SK-N-SH treated with all-trans-retinoic acid at 6 μM for 48 hours (cell line): ENCODE results near the gene TMEM237.

Experiments
- BACH2 ChIP-seq: fragments of 250-450 bp; sonication (Bioruptor Pico); IDR thresholded peaks from 2 replicates; pipeline ENCODE4 v1.9.0; 2021; ENCODE audit warnings: mild to moderate bottlenecking, borderline replicate concordance
- ESRRG ChIP-seq: fragments of 250-450 bp; sonication (Bioruptor Pico); IDR thresholded peaks from 2 replicates; pipeline ENCODE4 v1.6.1; 2021; ENCODE audit warnings: mild to moderate bottlenecking
- PPARA ChIP-seq: fragments of 250-450 bp; sonication (Bioruptor Pico); IDR thresholded peaks from 2 replicates; pipeline ENCODE4 v1.5.0; 2020; ENCODE audit warnings: mild to moderate bottlenecking, borderline replicate concordance
- RARB ChIP-seq: fragments of 250-450 bp; sonication (Bioruptor Pico); IDR thresholded peaks from 2 replicates; pipeline ENCODE4 v1.8.0; 2021; ENCODE audit warnings: mild to moderate bottlenecking, moderate library complexity
- ZFP3 ChIP-seq: fragments of 250-450 bp; sonication (Bioruptor Pico); IDR thresholded peaks from 2 replicates; pipeline ENCODE4 v1.5.0; 2020; ENCODE audit warnings: mild to moderate bottlenecking, moderate library complexity
- TF ChIP-seq, protein P1 (sequence below): fragments of 250-450 bp; sonication (Bioruptor Pico); IDR thresholded peaks from 2 replicates; pipeline ENCODE4 v1.5.1; 2021; ENCODE audit warnings: mild to moderate bottlenecking, moderate library complexity
- TF ChIP-seq, protein P2 (sequence below): fragments of 250-450 bp; sonication (Bioruptor Pico); IDR thresholded peaks from 2 replicates; pipeline ENCODE4 v1.5.1; 2020; ENCODE audit warnings: low read depth, mild to moderate bottlenecking, moderate library complexity

DNA sequence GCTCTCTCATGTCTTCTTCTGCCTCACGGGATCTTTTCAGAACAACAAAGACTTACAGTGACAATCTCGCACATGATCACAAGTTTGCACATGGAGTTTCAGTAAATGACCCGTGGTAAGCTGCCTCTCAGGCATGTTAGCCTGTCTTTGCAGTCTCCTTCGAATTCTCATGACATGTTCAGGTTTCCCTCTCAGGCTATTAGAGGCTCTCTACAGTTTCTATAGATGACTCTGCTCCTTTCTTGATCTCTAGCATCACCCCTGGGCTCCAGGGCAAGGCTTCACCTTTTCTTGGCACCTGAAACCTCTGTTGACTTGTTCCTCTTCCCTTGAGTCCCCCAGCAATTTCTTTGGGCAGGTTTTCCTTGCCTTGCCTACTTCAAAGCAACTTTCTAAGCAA, 32.2 kb upstream of the TMEM237 start:
- TF ChIP-seq, protein P1, sequence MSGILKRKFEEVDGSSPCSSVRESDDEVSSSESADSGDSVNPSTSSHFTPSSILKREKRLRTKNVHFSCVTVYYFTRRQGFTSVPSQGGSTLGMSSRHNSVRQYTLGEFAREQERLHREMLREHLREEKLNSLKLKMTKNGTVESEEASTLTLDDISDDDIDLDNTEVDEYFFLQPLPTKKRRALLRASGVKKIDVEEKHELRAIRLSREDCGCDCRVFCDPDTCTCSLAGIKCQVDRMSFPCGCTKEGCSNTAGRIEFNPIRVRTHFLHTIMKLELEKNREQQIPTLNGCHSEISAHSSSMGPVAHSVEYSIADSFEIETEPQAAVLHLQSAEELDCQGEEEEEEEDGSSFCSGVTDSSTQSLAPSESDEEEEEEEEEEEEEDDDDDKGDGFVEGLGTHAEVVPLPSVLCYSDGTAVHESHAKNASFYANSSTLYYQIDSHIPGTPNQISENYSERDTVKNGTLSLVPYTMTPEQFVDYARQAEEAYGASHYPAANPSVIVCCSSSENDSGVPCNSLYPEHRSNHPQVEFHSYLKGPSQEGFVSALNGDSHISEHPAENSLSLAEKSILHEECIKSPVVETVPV (CRISPR knock-in tag) = no peak
- TF ChIP-seq, protein P2, sequence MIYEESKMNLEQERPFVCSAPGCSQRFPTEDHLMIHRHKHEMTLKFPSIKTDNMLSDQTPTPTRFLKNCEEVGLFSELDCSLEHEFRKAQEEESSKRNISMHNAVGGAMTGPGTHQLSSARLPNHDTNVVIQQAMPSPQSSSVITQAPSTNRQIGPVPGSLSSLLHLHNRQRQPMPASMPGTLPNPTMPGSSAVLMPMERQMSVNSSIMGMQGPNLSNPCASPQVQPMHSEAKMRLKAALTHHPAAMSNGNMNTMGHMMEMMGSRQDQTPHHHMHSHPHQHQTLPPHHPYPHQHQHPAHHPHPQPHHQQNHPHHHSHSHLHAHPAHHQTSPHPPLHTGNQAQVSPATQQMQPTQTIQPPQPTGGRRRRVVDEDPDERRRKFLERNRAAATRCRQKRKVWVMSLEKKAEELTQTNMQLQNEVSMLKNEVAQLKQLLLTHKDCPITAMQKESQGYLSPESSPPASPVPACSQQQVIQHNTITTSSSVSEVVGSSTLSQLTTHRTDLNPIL (CRISPR knock-in tag) = no peak
- no peak for TF ChIP-seq BACH2
- no peak for TF ChIP-seq ZFP3 (CRISPR knock-in tag)
- TF ChIP-seq PPARA (CRISPR knock-in tag) = no peak
- TF ChIP-seq RARB (CRISPR knock-in tag) = no peak
- no peak for TF ChIP-seq ESRRG
